K562 (cell line): ENCODE measurements around the gene TBRG4. TPM values are rescaled to one million over a fixed set of nuclear protein-coding genes. Genes with fewer than 3 reads are reported as not detected.
A peak's percentile ranks its signal among the peaks of the same experiment; 100 is the strongest.

Experiments used
- ATAC-seq: fragments of 200-7000 bp; cut with Tn5 transposase; 3 replicates; pipeline ENCODE4 v1.9.1; 2020; ENCODE audit warnings: moderate library complexity
- BruUV-seq: library from RNA; stranded (reverse); fragments of 400-500 nt; replicated peaks from 2 replicates; lab custom pipeline; 2021; lab: Mats Ljungman, UMichigan
- CTCF ChIA-PET: fragments of 300-600 bp; formaldehyde crosslinking; extraction: SDS; loops from one replicate; lab custom pipeline; 2021; ENCODE audit warnings: low intra/inter-chr PET ratio; lab: Yijun Ruan, JAX
- POLR2A ChIA-PET: fragments of 300-600, 350-650 bp; sonication (Branson Sonifier 250); formaldehyde crosslinking; extraction: SDS; loops from one replicate; lab custom pipeline; 2021; ENCODE audit warnings: antibody characterized with exemption, inconsistent platforms; lab: Yijun Ruan, JAX
- DNase-seq, 4 experiments: peaks; one replicate each; pipeline versions ENCODE4 v3.0.0 to v3.0.0-alpha.2; 2011 to 2018; ENCODE audit warnings: low spot score in 3 of 4, mixed read lengths in 3 of 4; ENCODE audit errors: extremely low read depth in 1 of 4
- FAIRE-seq: peaks from 2 replicates; lab custom pipeline; 2011; peaks lifted over from hg19 to GRCh38; lab: Jason Lieb, UNC
- H2AFZ ChIP-seq: 2 replicates; pipeline ENCODE4 v1.6.0; 2011; ENCODE audit warnings: low read depth, low read length, control low read depth, inconsistent platforms
- H3K27ac ChIP-seq: fragments of 200-600 bp; 3 replicates; pipeline ENCODE4 v1.8.0; 2011; ENCODE audit warnings: low read depth, mild to moderate bottlenecking, control low read depth, inconsistent platforms, low read length, moderate library complexity, mixed read lengths; ENCODE audit errors: extremely low read depth
- H3K27me3 ChIP-seq, 2 experiments: fragments of 300-600 bp in 1 of 2; 2 replicates in 1 of 2; 3 replicates in 1 of 2; pipeline versions ENCODE4 v1.6.0 to v1.8.0; 2011; ENCODE audit warnings: inconsistent platforms in 2 of 2, low read length in 2 of 2, mild to moderate bottlenecking in 1 of 2, mixed read lengths in 1 of 2, moderate library complexity in 1 of 2; ENCODE audit not compliant: control insufficient read depth in 2 of 2, insufficient read depth in 2 of 2
- H3K36me3 ChIP-seq: fragments of 300-600 bp; 3 replicates; pipeline ENCODE4 v1.8.0; 2011; ENCODE audit warnings: mild to moderate bottlenecking, low read length, inconsistent platforms; ENCODE audit not compliant: control insufficient read depth, insufficient read depth
- H3K4me1 ChIP-seq, 2 experiments: fragments of 200-600 bp in 1 of 2; replicated peaks in 1 of 2; 2 replicates in 1 of 2; 3 replicates in 1 of 2; pipeline versions ENCODE4 v1.5.1 to v1.8.0; 2011; ENCODE audit warnings: inconsistent platforms in 2 of 2, low read length in 2 of 2, mild to moderate bottlenecking in 1 of 2, mixed read lengths in 1 of 2, moderate library complexity in 1 of 2; ENCODE audit not compliant: control insufficient read depth in 2 of 2, insufficient read depth in 2 of 2
- H3K4me2 ChIP-seq: 2 replicates; pipeline ENCODE4 v1.6.1; 2011; ENCODE audit warnings: low read length, control low read depth, inconsistent platforms, mixed read lengths; ENCODE audit not compliant: insufficient read depth
- H3K4me3 ChIP-seq: fragments of 200-600 bp; sonication (generic), shearing (Covaris generic); 2 replicates; pipeline ENCODE4 v1.5.1; 2016; ENCODE audit warnings: control low read depth, inconsistent platforms
- H3K79me2 ChIP-seq: fragments of 200-600 bp; 3 replicates; pipeline ENCODE4 v1.8.0; 2011; ENCODE audit warnings: low read length, inconsistent platforms; ENCODE audit not compliant: control insufficient read depth, insufficient read depth
- H3K9ac ChIP-seq, 2 experiments: 2 replicates each; pipeline versions ENCODE4 v1.6.0 to v1.6.1; 2011; ENCODE audit warnings: low read depth in 2 of 2, low read length in 2 of 2, control low read depth in 1 of 2, inconsistent platforms in 1 of 2, mild to moderate bottlenecking in 1 of 2, mixed read lengths in 1 of 2; ENCODE audit not compliant: insufficient read depth in 1 of 2
- H3K9me1 ChIP-seq: one replicate; pipeline ENCODE4 v1.6.0; 2011; ENCODE audit warnings: inconsistent platforms, mild to moderate bottlenecking, low read length, moderate library complexity; ENCODE audit not compliant: control insufficient read depth, insufficient read depth
- H3K9me3 ChIP-seq: replicated peaks from 2 replicates; pipeline ENCODE4 v1.5.1; 2011; ENCODE audit warnings: low read depth, low read length, inconsistent platforms; ENCODE audit not compliant: control insufficient read depth, insufficient read depth
- H4K20me1 ChIP-seq: replicated peaks from 2 replicates; pipeline ENCODE4 v1.6.1; 2011; ENCODE audit warnings: low read length, inconsistent platforms, mixed read lengths; ENCODE audit not compliant: control insufficient read depth, insufficient read depth
- CBX3 ChIP-seq, 2 experiments: IDR thresholded peaks; 1 replicate in 1 of 2; 2 replicates in 1 of 2; pipeline ENCODE4 v1.6.1; 2012; ENCODE audit warnings: inconsistent platforms in 2 of 2, low read length in 2 of 2, borderline replicate concordance in 1 of 2, control low read depth in 1 of 2
- DNMT1 ChIP-seq: fragments of 450-650 bp; IDR thresholded peaks from 2 replicates; pipeline ENCODE4 v1.6.1; 2016; ENCODE audit warnings: antibody characterized with exemption, mild to moderate bottlenecking
- EP300 ChIP-seq: IDR thresholded peaks from 2 replicates; pipeline ENCODE4 v1.6.1; 2012; ENCODE audit warnings: low read length, improper control_type of control experiment
- FUS ChIP-seq: fragments of 200-400 bp; formaldehyde crosslinking; optimal IDR thresholded peaks from 2 replicates; pipeline ENCODE3; 2017; ENCODE audit warnings: low read depth, low read length
- PHF20 ChIP-seq: fragments of 450-650 bp; IDR thresholded peaks from 2 replicates; pipeline ENCODE4 v1.6.1; 2018; ENCODE audit not compliant: partially characterized antibody
- POLR2AphosphoS2 ChIP-seq: IDR thresholded peaks from 2 replicates; pipeline ENCODE4 v1.6.1; 2012; ENCODE audit warnings: low read length, improper control_type of control experiment
- SAFB2 ChIP-seq: fragments of 200-400 bp; formaldehyde crosslinking; IDR thresholded peaks from 2 replicates; pipeline ENCODE4 v1.6.1; 2018; ENCODE audit warnings: borderline replicate concordance, low read length, low read depth, moderate library complexity; ENCODE audit not compliant: severe bottlenecking
- ZNF184 ChIP-seq: sonication (generic); formaldehyde crosslinking; IDR thresholded peaks from 2 replicates; pipeline ENCODE4 v1.5.0; 2020; ENCODE audit warnings: missing genetic modification reagents
- ZNF507 ChIP-seq: conservative IDR thresholded peaks from 2 replicates; pipeline ENCODE4 v1.6.1; 2017; ENCODE audit warnings: missing genetic modification characterization, missing compliant biosample characterization
- WGBS: fragments of 100-300 bp; shearing (Covaris generic); methylation state at CpG from one replicate; pipeline ENCODE4 v1.1.6; 2016; ENCODE audit warnings: low coverage, mixed read lengths; ENCODE audit not compliant: insufficient coverage; ENCODE audit errors: missing lambda C conversion rate; 5-methylcytosine and 5-hydroxymethylcytosine counted together
- in situ Hi-C: fragments of 300-500 bp; cut with MboI; formaldehyde crosslinking; loops from 4 replicates; pipeline ENCODE4 v1.15.0; 2018; ENCODE audit warnings: inconsistent platforms, mixed read lengths
- intact Hi-C: fragments of 100-400 bp; cut with micrococcal nuclease; formaldehyde crosslinking; loops from 2 replicates; pipeline ENCODE4 v1.14.2; 2022
- polyA plus RNA-seq, 8 experiments: library from polyadenylated mRNA; depleted of rRNA in 4 of 8; stranded (reverse) in 5 of 8; unstranded in 3 of 8; fragments of >200 nt; fragmentation: Nextera tagmentation in 2 of 8; fragmentation: Illumina TruSeq in 1 of 8; extraction: Ambion mirVana in 2 of 8; extraction: Trizol in 1 of 8; gene quantifications; 2 replicates each; pipeline versions ENCODE4 v1.2.1 to v1.2.3, GENCODE V29; 2011 to 2014; ENCODE audit warnings: inconsistent platforms in 1 of 8, missing spikeins in 1 of 8
- total RNA-seq, 7 experiments: library from RNA; depleted of rRNA in 6 of 7; stranded (reverse); fragments of >200 nt in 6 of 7; fragmentation: Illumina TruSeq in 2 of 7; extraction: Trizol in 2 of 7; gene quantifications; 2 replicates each; pipeline versions ENCODE4 v1.2.1 to v1.2.3, GENCODE V29; 2011 to 2021; ENCODE audit warnings: low replicate concordance in 1 of 7
- TF ChIP-seq, protein P1 (sequence below): sonication (generic); formaldehyde crosslinking; IDR thresholded peaks from 2 replicates; pipeline ENCODE4 v1.8.0; 2022; ENCODE audit warnings: mild to moderate bottlenecking, missing genetic modification reagents
- TF ChIP-seq, protein P2 (sequence below): sonication (generic); formaldehyde crosslinking; IDR thresholded peaks from 2 replicates; pipeline ENCODE4 v1.8.1; 2023; ENCODE audit warnings: mild to moderate bottlenecking, missing genetic modification reagents, moderate library complexity
- TF ChIP-seq, protein P3 (sequence below): fragments of 450-650 bp; conservative IDR thresholded peaks from 2 replicates; pipeline ENCODE4 v1.6.1; 2016; ENCODE audit warnings: missing genetic modification characterization, low read depth, mild to moderate bottlenecking, missing compliant biosample characterization, moderate library complexity

The TBRG4 gene
- total and polyA plus RNA-seq, 9 of the 15 experiments (the other 6 are each of a cell fraction or from before 2014, with no cell fraction given): 11.2 to 322 (median 216) TPM

DNA sequence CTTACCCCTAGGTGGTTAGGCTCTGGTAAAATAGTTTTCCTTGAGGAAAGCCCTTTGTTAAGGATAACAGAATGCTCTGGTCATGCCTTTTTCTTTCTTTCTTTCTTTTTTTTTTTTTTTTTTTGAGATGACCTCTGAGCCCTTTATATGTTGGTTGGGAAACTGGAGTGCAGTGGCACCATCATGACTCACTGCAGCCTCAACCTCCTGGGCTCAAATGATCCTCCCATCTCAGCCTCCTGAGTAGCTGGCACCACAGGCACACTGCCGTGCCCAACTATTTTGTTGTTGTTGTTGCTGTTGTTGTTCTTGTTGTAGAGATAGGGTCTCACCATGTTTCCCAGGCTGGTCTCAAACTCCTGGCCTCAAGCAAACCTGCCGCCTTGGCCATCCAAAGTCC is 50.1 kb downstream of the TBRG4 start (continued):
- TF ChIP-seq, protein P1, sequence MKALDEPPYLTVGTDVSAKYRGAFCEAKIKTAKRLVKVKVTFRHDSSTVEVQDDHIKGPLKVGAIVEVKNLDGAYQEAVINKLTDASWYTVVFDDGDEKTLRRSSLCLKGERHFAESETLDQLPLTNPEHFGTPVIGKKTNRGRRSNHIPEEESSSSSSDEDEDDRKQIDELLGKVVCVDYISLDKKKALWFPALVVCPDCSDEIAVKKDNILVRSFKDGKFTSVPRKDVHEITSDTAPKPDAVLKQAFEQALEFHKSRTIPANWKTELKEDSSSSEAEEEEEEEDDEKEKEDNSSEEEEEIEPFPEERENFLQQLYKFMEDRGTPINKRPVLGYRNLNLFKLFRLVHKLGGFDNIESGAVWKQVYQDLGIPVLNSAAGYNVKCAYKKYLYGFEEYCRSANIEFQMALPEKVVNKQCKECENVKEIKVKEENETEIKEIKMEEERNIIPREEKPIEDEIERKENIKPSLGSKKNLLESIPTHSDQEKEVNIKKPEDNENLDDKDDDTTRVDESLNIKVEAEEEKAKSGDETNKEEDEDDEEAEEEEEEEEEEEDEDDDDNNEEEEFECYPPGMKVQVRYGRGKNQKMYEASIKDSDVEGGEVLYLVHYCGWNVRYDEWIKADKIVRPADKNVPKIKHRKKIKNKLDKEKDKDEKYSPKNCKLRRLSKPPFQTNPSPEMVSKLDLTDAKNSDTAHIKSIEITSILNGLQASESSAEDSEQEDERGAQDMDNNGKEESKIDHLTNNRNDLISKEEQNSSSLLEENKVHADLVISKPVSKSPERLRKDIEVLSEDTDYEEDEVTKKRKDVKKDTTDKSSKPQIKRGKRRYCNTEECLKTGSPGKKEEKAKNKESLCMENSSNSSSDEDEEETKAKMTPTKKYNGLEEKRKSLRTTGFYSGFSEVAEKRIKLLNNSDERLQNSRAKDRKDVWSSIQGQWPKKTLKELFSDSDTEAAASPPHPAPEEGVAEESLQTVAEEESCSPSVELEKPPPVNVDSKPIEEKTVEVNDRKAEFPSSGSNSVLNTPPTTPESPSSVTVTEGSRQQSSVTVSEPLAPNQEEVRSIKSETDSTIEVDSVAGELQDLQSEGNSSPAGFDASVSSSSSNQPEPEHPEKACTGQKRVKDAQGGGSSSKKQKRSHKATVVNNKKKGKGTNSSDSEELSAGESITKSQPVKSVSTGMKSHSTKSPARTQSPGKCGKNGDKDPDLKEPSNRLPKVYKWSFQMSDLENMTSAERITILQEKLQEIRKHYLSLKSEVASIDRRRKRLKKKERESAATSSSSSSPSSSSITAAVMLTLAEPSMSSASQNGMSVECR (CRISPR knock-in tag): no peak
- TF ChIP-seq, protein P2, sequence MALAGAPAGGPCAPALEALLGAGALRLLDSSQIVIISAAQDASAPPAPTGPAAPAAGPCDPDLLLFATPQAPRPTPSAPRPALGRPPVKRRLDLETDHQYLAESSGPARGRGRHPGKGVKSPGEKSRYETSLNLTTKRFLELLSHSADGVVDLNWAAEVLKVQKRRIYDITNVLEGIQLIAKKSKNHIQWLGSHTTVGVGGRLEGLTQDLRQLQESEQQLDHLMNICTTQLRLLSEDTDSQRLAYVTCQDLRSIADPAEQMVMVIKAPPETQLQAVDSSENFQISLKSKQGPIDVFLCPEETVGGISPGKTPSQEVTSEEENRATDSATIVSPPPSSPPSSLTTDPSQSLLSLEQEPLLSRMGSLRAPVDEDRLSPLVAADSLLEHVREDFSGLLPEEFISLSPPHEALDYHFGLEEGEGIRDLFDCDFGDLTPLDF (CRISPR knock-in tag): no peak

DNA sequence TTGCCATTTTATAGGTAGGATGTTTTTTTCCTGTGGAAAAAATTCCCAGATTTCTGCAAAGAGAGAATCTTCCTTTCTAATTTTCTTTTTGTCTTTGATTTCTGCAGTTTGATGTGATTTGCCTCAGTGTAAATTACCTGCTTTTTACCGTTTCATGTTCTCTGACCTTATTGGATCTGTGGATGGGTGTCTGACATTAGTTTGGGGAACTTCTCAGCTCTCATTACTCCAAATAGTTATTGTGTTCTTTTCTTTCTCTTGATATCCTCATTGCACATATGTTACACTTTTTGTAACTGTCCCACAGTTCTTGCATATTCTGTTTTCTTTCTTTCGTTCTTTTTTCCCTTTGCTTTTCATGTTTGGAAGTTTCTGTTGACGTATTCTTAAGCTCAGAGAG is 51.2 kb downstream of the TBRG4 start:
- ATAC-seq: no peak
- Histone ChIP-seq H3K27me3 (no peaks in the 10 kb centered on the region), H3K4me2 (no peak overlapping the region), H3K9me3 (no peaks in the 10 kb centered on the region), H3K4me1 (no peaks in the 10 kb centered on the region), H3K4me3 (no peak overlapping the region), H3K9ac (no peak overlapping the region), H3K36me3 (peaks cover 28% of the 10 kb centered on the region), H3K9me1 (peaks cover 6% of the 10 kb centered on the region), H3K79me2 (peaks cover 39% of the 10 kb centered on the region), H4K20me1 (no peaks in the 10 kb centered on the region), H3K27ac (no peak overlapping the region), H2AFZ (no peak overlapping the region)
- POLR2A ChIA-PET: no interaction called here
- CTCF ChIA-PET: no interaction called here
- no peak for DNase-seq
- intact Hi-C loops (no loop called here), in situ Hi-C loops (no loop called here)
- peak; percentile 26 for FAIRE-seq
- BruUV-seq: no TSS peak
- WGBS: 61% methylated on average over 3 of the region's 3 CpGs
- TF ChIP-seq POLR2AphosphoS2 (no peak), CBX3 (IDR thresholded peaks at IDR 0.05; ENCODE audit: borderline replicate concordance in 1 of 2, low read length in 2 of 2) (no peak), PHF20 (no peak), ZNF184 (CRISPR knock-in tag) (no peak), ZNF507 (tag) (no peak), FUS (no peak), SAFB2 (no peak), EP300 (no peak), DNMT1 (no peak)
- TF ChIP-seq, protein P3, sequence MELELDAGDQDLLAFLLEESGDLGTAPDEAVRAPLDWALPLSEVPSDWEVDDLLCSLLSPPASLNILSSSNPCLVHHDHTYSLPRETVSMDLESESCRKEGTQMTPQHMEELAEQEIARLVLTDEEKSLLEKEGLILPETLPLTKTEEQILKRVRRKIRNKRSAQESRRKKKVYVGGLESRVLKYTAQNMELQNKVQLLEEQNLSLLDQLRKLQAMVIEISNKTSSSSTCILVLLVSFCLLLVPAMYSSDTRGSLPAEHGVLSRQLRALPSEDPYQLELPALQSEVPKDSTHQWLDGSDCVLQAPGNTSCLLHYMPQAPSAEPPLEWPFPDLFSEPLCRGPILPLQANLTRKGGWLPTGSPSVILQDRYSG (tag): no peak
